GM23338 (cell line): Measurements from ENCODE around the gene TREML2. TPM values are rescaled to one million over a fixed set of nuclear protein-coding genes. Genes with fewer than 3 reads are reported as not detected.

Experiments
- ATAC-seq: fragments of 200-7000 bp; cut with Tn5 transposase; 3 replicates; pipeline ENCODE4 v1.9.1; 2020
- DNase-seq: peaks from one replicate; pipeline ENCODE4 v3.0.0-alpha.2; 2015; ENCODE audit warnings: low spot score
- H2AFZ ChIP-seq: fragments of 200-600 bp; sonication (generic); 2 replicates; pipeline ENCODE4 v1.8.0; 2016; ENCODE audit warnings: antibody characterized with exemption, mild to moderate bottlenecking, moderate library complexity
- H3F3A ChIP-seq: fragments of 200-600 bp; sonication (generic); replicated peaks from 2 replicates; pipeline ENCODE4 v1.8.0; 2017; ENCODE audit warnings: antibody characterized with exemption, mixed run types, low read depth
- H3K27ac ChIP-seq: fragments of 200-600 bp; sonication (generic); 2 replicates; pipeline ENCODE4 v1.6.1; 2016; ENCODE audit warnings: low read depth
- H3K27me3 ChIP-seq: fragments of 200-600 bp; sonication (generic); 2 replicates; pipeline ENCODE4 v1.8.0; 2016; ENCODE audit warnings: mild to moderate bottlenecking, mixed run types, moderate library complexity; ENCODE audit not compliant: insufficient read depth
- H3K36me3 ChIP-seq: fragments of 200-600 bp; sonication (generic); 2 replicates; pipeline ENCODE4 v1.8.0; 2016; ENCODE audit warnings: mild to moderate bottlenecking; ENCODE audit not compliant: insufficient read depth
- H3K4me1 ChIP-seq: fragments of 200-600 bp; sonication (generic); 2 replicates; pipeline ENCODE4 v1.8.0; 2016; ENCODE audit warnings: mild to moderate bottlenecking, moderate library complexity; ENCODE audit not compliant: insufficient read depth
- H3K4me2 ChIP-seq: fragments of 200-600 bp; sonication (generic); 2 replicates; pipeline ENCODE4 v1.7.1; 2017; ENCODE audit warnings: mixed run types
- H3K4me3 ChIP-seq: fragments of 200-600 bp; sonication (generic); 2 replicates; pipeline ENCODE4 v1.6.1; 2016; ENCODE audit warnings: mixed run types
- H3K79me2 ChIP-seq: fragments of 200-600 bp; sonication (generic); replicated peaks from 2 replicates; pipeline ENCODE4 v1.8.0; 2017; ENCODE audit warnings: mild to moderate bottlenecking; ENCODE audit not compliant: insufficient read depth
- H3K9me2 ChIP-seq: fragments of 200-600 bp; sonication (generic); 2 replicates; pipeline ENCODE4 v1.8.0; 2017; ENCODE audit not compliant: insufficient read depth
- H4K20me1 ChIP-seq: fragments of 200-600 bp; sonication (generic); replicated peaks from 2 replicates; pipeline ENCODE4 v1.8.0; 2017; ENCODE audit warnings: mild to moderate bottlenecking; ENCODE audit not compliant: insufficient read depth
- H3K27ac Mint-ChIP-seq: 2 replicates; pipeline ENCODE4 v1.8.0; 2020; ENCODE audit warnings: inconsistent platforms, mild to moderate bottlenecking, moderate library complexity, mixed read lengths
- H3K27me3 Mint-ChIP-seq: 3 replicates; pipeline ENCODE4 v1.8.0; 2022; ENCODE audit warnings: low read depth, mild to moderate bottlenecking, moderate library complexity, mixed read lengths, inconsistent platforms; ENCODE audit not compliant: insufficient read depth, poor library complexity
- H3K36me3 Mint-ChIP-seq: 3 replicates; pipeline ENCODE4 v1.8.0; 2021; ENCODE audit warnings: low read depth, mild to moderate bottlenecking, inconsistent platforms, moderate library complexity, mixed read lengths
- H3K4me1 Mint-ChIP-seq: 3 replicates; pipeline ENCODE4 v1.8.0; 2020; ENCODE audit warnings: mild to moderate bottlenecking, inconsistent platforms, mixed read lengths
- H3K4me3 Mint-ChIP-seq: 3 replicates; pipeline ENCODE4 v1.8.0; 2021; ENCODE audit warnings: moderate library complexity, mild to moderate bottlenecking, inconsistent platforms, mixed read lengths
- H3K9me3 Mint-ChIP-seq: 3 replicates; pipeline ENCODE4 v1.8.0; 2020; ENCODE audit warnings: moderate library complexity, mild to moderate bottlenecking, inconsistent platforms, mixed read lengths
- EZH2 ChIP-seq: fragments of 200-600 bp; sonication (generic); IDR thresholded peaks from one replicate; pipeline ENCODE4 v1.8.0; 2017; ENCODE audit warnings: antibody characterized with exemption, mild to moderate bottlenecking, low read depth; ENCODE audit not compliant: unreplicated experiment
- EZH2phosphoT487 ChIP-seq: fragments of 200-600 bp; sonication (generic); IDR thresholded peaks from one replicate; pipeline ENCODE4 v1.8.1; 2018; ENCODE audit warnings: antibody characterized with exemption; ENCODE audit not compliant: unreplicated experiment
- NANOG ChIP-seq: IDR thresholded peaks from 2 replicates; pipeline ENCODE4 v1.6.1; 2016; ENCODE audit warnings: antibody characterized with exemption, borderline replicate concordance
- STAT1 ChIP-seq: IDR thresholded peaks from one replicate; pipeline ENCODE4 v1.6.1; 2016; ENCODE audit warnings: antibody characterized with exemption; ENCODE audit not compliant: unreplicated experiment
- ZNF114 ChIP-seq: fragments of 250-450 bp; sonication (Bioruptor Pico); IDR thresholded peaks from 2 replicates; pipeline ENCODE4 v1.5.0; 2020; ENCODE audit warnings: mild to moderate bottlenecking, moderate library complexity
- ZNF462 ChIP-seq: fragments of 250-450 bp; sonication (Bioruptor Pico); IDR thresholded peaks from 2 replicates; pipeline ENCODE4 v1.5.0; 2020; ENCODE audit warnings: mild to moderate bottlenecking, moderate library complexity
- polyA plus RNA-seq: library from polyadenylated mRNA; unstranded; fragments of >200 nt; fragmentation: Nextera tagmentation; extraction: Ambion mirVana; gene quantifications from 2 replicates; pipeline ENCODE4 v1.2.1, GENCODE V29; 2016
- total RNA-seq: library from RNA; depleted of rRNA; stranded (reverse); fragments of >200 nt; shearing (Covaris generic); gene quantifications from 2 replicates; pipeline ENCODE4 v1.2.3, GENCODE V29; 2014
- TF ChIP-seq, protein P1 (sequence below): IDR thresholded peaks from one replicate; pipeline ENCODE4 v1.6.1; 2018; ENCODE audit warnings: antibody characterized with exemption; ENCODE audit not compliant: unreplicated experiment
- TF ChIP-seq, protein P2 (sequence below): IDR thresholded peaks from 2 replicates; pipeline ENCODE4 v1.6.1; 2016; ENCODE audit warnings: antibody characterized with exemption

Gene TREML2
- total and polyA plus RNA-seq, 2 experiments from 2014 or later, result 0.07 TPM; not detected in 1

DNA sequence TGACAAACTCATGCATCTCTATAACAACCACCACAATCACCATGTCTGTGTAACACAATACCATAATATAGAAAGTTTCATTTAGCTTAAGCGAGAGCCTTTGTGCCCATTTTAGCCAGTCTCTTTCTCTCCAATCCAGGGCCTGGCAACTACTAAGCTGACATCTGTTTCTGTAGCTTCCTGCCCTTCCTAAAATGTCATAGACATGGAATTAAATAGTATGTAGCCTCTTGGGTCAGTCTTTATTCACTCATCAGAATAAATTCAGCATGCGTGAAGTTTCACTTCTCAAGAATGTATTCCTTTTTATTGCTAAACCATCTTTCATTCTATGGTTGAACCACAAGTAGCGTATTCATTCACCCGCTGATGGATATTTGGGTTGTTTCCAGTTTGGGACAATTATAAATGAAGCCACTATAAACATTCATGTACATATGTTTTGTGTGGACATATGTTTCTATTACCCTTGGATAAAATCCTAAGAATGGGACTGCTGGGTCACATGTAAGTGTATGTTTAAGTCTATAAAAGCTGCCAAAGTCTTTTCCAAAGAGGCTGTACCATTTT, 36.3 kb downstream of the TREML2 start:
- H3K9me3 Mint-ChIP-seq, result no peaks in the 10 kb centered on the region
- H3K4me3 Mint-ChIP-seq, result no peak overlapping the region
- no peaks in the 10 kb centered on the region for H3K79me2 ChIP-seq
- H3F3A ChIP-seq, result no peaks in the 10 kb centered on the region
- H3K9me2 ChIP-seq, result 0 out of 2 replicates have a peak, but pooled peaks cover 2% of the 10 kb centered on the region
- TF ChIP-seq NANOG, result no peak
- TF ChIP-seq EZH2, result no peak
- no peak for TF ChIP-seq ZNF114 (CRISPR knock-in tag)
- no peak for TF ChIP-seq EZH2phosphoT487
- TF ChIP-seq, protein P1, sequence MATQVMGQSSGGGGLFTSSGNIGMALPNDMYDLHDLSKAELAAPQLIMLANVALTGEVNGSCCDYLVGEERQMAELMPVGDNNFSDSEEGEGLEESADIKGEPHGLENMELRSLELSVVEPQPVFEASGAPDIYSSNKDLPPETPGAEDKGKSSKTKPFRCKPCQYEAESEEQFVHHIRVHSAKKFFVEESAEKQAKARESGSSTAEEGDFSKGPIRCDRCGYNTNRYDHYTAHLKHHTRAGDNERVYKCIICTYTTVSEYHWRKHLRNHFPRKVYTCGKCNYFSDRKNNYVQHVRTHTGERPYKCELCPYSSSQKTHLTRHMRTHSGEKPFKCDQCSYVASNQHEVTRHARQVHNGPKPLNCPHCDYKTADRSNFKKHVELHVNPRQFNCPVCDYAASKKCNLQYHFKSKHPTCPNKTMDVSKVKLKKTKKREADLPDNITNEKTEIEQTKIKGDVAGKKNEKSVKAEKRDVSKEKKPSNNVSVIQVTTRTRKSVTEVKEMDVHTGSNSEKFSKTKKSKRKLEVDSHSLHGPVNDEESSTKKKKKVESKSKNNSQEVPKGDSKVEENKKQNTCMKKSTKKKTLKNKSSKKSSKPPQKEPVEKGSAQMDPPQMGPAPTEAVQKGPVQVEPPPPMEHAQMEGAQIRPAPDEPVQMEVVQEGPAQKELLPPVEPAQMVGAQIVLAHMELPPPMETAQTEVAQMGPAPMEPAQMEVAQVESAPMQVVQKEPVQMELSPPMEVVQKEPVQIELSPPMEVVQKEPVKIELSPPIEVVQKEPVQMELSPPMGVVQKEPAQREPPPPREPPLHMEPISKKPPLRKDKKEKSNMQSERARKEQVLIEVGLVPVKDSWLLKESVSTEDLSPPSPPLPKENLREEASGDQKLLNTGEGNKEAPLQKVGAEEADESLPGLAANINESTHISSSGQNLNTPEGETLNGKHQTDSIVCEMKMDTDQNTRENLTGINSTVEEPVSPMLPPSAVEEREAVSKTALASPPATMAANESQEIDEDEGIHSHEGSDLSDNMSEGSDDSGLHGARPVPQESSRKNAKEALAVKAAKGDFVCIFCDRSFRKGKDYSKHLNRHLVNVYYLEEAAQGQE, result no peak
- TF ChIP-seq, protein P2, sequence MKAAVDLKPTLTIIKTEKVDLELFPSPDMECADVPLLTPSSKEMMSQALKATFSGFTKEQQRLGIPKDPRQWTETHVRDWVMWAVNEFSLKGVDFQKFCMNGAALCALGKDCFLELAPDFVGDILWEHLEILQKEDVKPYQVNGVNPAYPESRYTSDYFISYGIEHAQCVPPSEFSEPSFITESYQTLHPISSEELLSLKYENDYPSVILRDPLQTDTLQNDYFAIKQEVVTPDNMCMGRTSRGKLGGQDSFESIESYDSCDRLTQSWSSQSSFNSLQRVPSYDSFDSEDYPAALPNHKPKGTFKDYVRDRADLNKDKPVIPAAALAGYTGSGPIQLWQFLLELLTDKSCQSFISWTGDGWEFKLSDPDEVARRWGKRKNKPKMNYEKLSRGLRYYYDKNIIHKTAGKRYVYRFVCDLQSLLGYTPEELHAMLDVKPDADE, result no peak
- no peak for TF ChIP-seq STAT1
- TF ChIP-seq ZNF462 (CRISPR knock-in tag), result no peak
- DNase-seq, result no peak
- H3K4me1 Mint-ChIP-seq, result no peaks in the 10 kb centered on the region; the same call in 2 of the 3 replicates
- H3K4me2 ChIP-seq, result no peak overlapping the region
- H4K20me1 ChIP-seq, result no peaks in the 10 kb centered on the region
- H3K27ac ChIP-seq, result no peak overlapping the region
- H3K27me3 Mint-ChIP-seq, result peaks cover 7% of the 10 kb centered on the region
- H3K4me3 ChIP-seq, result no peak overlapping the region
- H2AFZ ChIP-seq, result no peak overlapping the region
- no peaks in the 10 kb centered on the region for H3K36me3 ChIP-seq
- H3K4me1 ChIP-seq, result no peaks in the 10 kb centered on the region
- H3K27me3 ChIP-seq, result no peaks in the 10 kb centered on the region
- H3K36me3 Mint-ChIP-seq, result no peaks in the 10 kb centered on the region
- no peak for ATAC-seq
- no peak overlapping the region for H3K27ac Mint-ChIP-seq
